ENCODE results near the gene STAT1.
A peak's percentile ranks its signal among the peaks of the same experiment; 100 is the strongest.

The STAT1 gene

DNA sequence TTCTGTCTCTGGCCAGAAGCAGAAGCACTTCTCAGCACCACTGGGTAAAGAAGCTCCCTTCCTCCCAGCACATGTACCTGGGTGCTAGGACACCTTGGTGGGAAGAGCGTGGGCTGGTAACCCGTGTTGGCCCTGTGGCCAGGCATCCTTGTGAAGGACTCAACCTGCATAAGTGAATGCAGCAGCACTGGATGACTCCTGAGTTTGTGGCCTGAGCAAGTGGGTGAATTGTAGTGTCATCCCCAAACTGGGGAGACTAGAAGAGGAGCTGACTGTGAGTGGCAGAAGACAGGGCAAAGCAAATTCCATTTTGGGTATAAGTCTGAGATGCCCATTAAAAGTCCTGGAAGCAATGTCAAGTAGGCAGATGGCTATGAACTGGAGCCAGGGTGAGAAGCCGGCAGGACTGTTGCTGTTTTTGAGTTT is 63.4 kb downstream of the STAT1 start:
- DNase-seq, result no peak

DNA sequence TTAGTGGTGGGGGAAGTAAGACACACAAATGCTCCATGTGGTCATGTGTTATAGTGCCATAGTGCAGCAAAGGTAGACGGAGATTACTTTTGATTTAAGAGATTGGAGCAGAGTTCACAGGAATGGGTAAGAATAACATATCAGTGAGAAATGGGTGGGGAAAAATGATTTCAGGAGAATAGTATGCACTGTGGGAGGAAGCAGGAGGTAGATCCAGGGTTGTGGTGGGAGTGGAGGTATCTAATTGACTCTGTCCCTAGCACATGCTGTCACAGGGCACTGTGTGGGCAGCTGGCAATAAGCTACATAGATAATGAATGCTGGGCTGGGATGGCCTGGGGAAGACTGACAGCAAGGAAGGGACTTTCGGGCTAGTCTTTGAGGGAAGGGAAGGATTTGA is 65.3 kb downstream of the STAT1 start:
- peak; percentile 47 for DNase-seq

DNA sequence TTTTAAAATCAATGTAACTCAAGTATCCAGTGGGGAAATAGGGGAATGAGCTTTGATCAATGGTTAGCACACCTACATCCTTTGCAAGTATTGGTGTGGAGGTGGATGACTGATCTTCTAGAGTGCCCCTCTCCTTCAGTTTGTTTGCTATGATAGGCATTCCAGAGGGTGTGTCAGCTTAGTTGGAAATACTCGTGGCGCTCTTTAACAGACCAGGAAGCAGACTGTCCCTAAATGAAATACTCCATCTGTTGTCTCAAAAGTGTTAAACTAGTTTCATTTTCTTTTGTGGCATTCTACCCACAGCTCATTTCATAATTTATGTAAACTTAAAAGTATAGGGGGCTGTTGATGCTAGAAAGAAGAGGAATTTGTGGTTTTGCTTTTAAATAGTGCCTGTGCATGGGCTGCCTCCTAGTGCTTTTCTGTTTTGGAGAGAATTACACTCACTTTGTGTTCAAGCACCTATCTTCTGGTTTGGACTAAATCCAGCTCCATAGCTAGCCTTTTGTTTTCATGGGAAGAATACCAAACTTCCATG is 66.2 kb downstream of the STAT1 start:
- peak; percentile 77 for DNase-seq

DNA sequence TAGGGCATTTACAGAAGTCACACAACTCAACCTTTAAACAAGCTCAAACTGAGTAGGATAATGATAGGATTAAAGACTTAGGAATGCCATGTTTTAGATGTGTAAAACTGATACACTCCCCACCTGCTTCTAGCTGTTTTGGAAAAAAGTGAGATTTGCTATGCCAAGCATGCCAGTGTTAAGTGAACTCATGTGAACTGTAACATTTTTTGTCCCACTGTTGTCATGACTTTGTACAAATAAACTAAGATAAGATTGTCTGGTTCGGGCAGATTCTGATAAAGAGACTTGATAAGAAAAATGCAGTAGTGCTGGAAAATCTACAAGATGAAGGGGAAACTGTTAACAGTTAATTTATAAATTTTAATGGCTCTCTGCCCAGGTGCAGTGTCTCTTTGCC is 66.8 kb downstream of the STAT1 start:
- DNase-seq, result peak; percentile 38

DNA sequence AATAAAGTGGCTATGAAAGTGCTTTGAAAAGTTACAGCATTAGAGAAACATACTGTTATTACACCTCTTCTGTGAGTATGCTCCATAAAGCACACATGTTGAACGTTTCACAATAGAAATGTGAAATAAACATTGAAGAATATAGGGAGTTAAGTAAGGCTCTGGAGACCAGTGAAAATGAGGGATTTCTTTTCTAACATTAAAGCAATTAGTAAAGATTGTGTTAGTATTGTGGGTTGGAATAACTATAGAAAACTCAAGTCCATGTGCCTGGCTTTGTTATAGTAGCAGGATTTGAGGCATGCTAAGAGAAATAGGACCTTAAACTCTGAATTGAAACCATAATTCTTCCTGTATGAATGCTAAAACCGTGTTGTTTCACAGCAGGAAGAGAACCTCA is 70.3 kb downstream of the STAT1 start:
- DNase-seq, result no peak

DNA sequence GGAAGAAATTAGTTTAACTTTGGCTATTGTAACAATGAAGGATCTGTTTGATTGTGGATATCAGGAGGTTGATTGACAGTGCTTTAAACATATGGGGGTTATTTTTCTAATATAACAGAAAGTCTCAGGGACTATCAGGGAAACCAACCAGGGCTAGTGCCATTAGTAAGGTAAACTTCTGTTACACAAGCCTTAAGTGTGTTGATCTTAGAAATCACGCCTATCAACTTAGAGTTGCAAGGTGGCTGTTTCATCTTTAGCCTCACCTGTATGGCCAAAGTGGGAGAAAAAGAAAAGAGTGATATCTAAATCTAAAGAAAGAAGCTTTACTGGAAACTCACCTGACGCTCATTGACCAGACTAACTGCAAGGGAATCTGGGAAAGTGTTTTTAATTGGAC is 71.3 kb downstream of the STAT1 start:
- DNase-seq, result no peak

DNA sequence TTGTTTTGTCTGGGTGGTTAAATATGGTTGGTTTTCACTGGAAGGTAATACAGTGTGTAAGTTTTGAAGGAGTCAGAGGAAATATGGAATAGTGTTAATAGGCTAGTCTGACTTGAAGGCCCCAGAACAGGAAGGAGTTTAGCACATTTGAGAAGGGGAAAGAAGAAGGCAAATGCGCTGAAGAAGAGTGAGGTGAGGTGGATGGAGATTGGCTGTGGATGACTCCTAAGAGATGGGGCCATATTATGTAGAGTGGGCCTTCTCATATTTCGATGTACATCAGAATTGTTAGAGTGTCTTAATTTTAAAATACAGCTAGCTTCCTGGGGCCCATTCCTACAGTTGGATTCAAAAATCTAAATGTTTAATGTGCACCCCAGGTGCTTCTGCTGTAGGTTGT is 72.4 kb downstream of the STAT1 start:
- no peak for DNase-seq

DNA sequence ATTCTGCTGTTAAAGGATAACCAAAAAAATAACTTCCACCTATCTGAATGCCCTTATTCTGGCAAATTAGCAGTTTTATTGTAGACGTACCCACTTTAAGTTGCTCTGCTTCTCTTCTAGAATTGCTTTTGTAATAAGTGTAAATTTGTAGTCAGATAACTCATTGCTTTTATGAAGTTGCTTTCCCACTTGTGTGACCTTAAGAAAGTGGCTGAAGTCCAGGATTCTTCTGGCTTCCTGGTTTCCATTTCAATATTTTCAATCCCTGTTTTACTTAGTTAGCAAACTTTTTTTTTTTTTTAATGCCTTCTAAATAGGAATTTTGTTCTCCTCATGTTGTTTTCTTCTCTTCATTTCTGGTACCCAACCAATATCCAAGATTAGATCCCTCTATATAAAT is 73.5 kb downstream of the STAT1 start:
- DNase-seq, result no peak

DNA sequence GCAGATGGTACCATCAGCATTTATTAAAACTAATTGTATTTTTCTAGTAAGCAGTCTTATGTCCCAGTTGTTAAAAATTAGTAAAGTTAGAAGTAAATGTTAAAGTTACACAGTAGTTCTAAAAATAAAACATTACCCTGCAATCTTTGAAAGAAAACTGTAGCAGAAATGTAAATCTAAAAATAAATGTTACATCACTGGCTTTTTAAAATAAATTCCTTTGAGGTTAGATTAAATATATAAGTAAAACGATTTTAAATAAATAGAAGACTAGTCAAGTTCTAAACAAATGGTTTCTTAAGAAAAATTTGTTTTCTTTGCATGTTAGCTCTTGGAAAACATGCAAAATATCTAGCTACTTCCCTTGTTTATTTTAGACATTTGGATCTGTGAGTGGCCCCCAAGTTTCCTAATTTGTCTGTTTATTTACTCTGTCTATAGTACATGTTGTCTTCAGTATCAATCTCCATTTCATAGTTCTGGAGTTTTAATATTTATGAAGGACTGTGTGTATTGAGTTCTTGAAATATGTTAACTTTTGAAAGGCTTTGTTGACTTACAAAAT is 75.1 kb downstream of the STAT1 start:
- DNase-seq, result no peak

DNA sequence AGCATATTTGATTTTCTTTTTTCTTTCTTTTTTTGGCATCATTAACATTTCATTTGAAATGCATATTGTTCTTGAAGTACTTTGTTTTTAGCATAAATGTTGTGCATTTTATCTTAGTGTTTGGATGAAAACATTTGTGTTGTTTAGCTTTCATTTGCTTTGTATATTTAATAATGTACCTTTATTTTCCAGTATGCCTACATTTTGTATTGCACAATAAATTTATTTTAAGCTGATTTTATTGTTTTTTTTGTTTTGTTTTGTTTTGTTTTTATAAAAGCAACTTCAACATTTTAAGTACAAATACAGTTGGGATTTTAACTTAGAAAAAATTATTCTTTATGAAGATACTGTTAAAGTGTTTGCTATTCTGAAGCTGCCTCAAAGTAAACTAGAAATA is 78.9 kb downstream of the STAT1 start:
- DNase-seq, result no peak

DNA sequence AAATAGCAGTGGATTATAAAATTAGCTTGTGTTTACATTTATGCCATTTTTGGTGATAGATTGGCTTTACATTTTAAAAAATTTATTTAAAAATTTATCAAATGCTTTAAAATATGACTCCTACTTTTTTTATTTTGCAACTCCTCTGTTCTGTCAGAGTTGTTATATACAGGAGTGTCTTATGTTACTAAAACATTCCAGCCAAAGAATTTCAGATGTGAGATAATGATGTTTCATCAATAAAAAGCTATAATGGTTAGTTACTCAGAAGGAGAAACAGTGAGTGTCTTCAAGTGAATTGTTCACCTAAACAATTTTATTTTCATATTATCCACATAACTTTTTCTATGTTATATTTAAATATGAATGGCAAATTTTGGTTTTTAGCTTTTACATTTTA is 80.6 kb downstream of the STAT1 start:
- no peak for DNase-seq

DNA sequence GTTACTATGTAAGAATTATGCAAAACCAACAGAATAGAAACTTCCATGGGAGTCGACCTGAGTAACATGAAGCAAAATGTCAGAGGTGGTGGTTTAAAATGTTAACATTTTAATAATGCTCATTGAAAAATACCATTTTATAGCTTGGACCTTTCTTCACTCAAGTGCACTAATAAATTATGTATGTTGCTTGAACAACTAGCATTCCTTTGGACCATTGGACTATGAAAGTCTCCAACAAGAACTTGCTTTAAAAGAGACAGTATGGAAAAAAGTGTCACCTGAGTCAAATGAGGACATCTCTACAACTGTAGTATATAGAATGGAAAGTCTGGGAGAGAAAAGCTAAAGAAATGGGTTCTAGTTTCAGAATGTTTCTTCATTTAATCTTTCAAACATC is 81.5 kb downstream of the STAT1 start:
- no peak for DNase-seq

DNA sequence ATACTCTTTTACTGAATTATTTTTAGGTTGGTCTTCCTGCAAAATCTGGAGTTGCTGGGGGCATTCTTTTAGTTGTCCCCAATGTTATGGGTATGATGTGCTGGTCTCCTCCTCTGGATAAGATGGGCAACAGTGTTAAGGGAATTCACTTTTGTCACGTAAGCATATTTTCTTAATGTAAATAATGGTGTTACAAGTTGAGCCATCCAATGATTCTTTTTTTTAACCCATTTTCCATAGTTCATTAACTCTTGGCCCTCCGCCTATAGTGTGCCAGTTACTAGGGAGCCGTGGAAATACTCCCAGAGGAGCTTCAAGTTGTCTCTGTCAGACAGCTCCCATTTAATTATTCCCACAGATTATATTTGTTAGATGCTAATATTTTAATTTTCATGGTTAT is 83.6 kb downstream of the STAT1 start:
- DNase-seq, result no peak

DNA sequence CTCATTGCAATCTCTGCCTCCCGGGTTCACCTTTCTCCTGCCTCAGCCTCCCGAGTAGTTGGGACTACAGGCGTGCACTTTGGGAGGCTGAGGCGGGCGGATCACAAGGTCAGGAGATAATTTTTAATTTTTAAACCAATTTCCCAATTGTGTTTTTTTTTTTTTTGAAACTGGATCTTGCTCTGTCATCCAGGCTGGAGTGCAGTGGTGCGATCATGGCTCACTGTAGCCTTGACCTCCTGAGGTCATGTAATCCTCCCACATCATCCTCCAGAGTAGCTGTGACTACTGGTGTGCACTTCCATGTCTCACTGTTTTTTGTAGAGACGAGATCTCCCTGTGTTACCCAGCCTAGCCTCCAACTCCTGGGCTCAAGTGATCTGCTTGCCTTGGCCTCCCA is 84.1 kb downstream of the STAT1 start:
- no peak for DNase-seq

DNA sequence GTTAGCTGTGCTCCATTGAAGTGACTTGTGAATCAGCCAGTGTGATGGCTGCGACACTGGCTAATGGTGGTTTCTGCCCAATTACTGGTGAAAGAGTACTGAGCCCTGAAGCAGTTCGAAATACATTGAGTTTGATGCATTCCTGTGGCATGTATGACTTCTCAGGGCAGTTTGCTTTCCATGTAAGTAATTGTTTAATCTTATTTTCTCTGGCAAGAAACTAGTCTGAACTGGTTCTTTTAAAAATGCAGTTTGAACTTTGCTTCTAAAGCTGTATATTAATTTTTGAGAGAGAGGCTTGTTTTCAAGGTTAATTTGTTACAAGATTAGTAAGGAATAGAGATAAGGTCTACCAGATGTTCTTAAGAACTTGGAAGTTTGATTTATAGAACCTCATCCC is 86.7 kb downstream of the STAT1 start:
- peak; percentile 69 for DNase-seq

DNA sequence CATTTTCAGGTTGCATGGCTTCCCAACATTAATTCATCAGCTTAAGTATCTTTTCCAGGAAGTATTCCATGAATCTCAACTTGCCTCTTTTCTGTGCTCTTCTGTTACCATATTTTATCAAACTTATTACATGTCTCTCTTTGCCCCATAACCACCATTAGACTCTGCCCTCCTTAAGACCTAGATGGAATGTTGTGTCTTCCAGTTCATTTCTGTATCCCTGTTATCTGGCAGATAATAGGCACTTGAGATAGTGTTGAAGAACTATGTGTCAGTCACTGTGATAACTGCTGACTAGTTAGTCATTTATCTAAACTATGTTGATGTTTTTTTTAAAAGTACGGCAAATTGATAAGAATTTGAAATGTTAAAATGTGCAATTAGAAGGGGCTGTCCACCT is 91.6 kb downstream of the STAT1 start:
- no peak for DNase-seq

DNA sequence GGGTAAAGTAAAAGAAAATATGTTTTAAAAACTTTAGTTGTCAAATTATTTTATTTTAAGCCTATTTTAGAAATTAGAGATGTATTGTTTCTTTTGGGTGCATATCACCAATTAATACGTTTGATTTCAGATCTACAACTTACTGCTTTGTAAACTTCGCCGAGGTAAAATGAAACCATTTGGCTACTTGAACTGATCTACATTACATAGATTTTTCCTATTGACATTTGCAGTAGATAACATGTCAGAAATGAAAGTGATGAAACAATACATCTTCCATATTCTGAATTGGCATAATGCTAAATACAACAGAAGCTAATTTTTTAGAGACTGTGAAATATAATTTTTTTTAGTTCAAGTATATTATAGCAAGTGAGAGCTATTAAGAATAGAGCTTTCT is 93.9 kb downstream of the STAT1 start:
- DNase-seq, result no peak

Data from fibroblast of skin of right biceps (primary cell).